AG09309 (cell line): ENCODE measurements around the gene THSD4.
A peak's percentile ranks its signal among the peaks of the same experiment; 100 is the strongest.

ENCODE experiments used
- DNase-seq: peaks from one replicate; pipeline ENCODE4 v3.0.0-alpha.2; 2010; ENCODE audit warnings: low read depth
- H3K4me3 ChIP-seq: 2 replicates; pipeline ENCODE4 v1.5.1; 2011; ENCODE audit warnings: mild to moderate bottlenecking, low read depth, low read length, moderate library complexity; ENCODE audit not compliant: control insufficient read depth
- CTCF ChIP-seq: IDR thresholded peaks from 2 replicates; pipeline ENCODE4 v1.5.1; 2011; ENCODE audit warnings: mild to moderate bottlenecking, low read depth, low read length, inconsistent platforms; ENCODE audit not compliant: insufficient read depth, control insufficient read depth; ENCODE audit errors: missing control alignments

Gene THSD4

GRCh38 chr15:71526060-71526820 is 411.0 kb downstream of the THSD4 start:
- TF ChIP-seq CTCF, result no peak
- H3K4me3 ChIP-seq, result peak overlapping the region; percentile 12; the same call in 1 of the 2 replicates
- DNase-seq, result peak; percentile 29

GRCh38 chr15:71529361-71529760 is 414.1 kb downstream of the THSD4 start:
- DNase-seq, result no peak
- no peak overlapping the region for H3K4me3 ChIP-seq
- TF ChIP-seq CTCF, result no peak

- H3K4me3 ChIP-seq, result no peak overlapping the region
- TF ChIP-seq CTCF, result no peak
- DNase-seq, result no peak
Observed at GRCh38 chr15:71530116-71530515, 414.8 kb downstream of the THSD4 start.

GRCh38 chr15:71532994-71533393 is 417.7 kb downstream of the THSD4 start:
- no peak for DNase-seq
- TF ChIP-seq CTCF, result peak; percentile 54
- no peak overlapping the region for H3K4me3 ChIP-seq

GRCh38 chr15:71538181-71538580 is 422.9 kb downstream of the THSD4 start:
- no peak for DNase-seq
- H3K4me3 ChIP-seq, result no peak overlapping the region
- no peak for TF ChIP-seq CTCF

GRCh38 chr15:71541746-71542145 is 426.5 kb downstream of the THSD4 start:
- no peak for TF ChIP-seq CTCF
- no peak overlapping the region for H3K4me3 ChIP-seq
- DNase-seq, result no peak
